Smooth muscle cell (in vitro differentiated cells): ENCODE measurements around the gene RPS6KA4. TPM values are rescaled to one million over a fixed set of nuclear protein-coding genes. Genes with fewer than 3 reads are reported as not detected.

Source experiments
- DNase-seq: peaks from one replicate; lab custom pipeline; 2025; ENCODE audit not compliant: unreplicated experiment; lab: John Stamatoyannopoulos, UW
- H2AFZ ChIP-seq: fragments of 200-600 bp; sonication (generic); 2 replicates; pipeline ENCODE4 v1.6.0; 2016; ENCODE audit warnings: antibody characterized with exemption, low read depth, mild to moderate bottlenecking
- H3F3A ChIP-seq: fragments of 200-600 bp; sonication (generic); 2 replicates; pipeline ENCODE4 v1.6.0; 2017; ENCODE audit warnings: antibody characterized with exemption, low read depth
- H3K27ac ChIP-seq: fragments of 200-600 bp; sonication (generic); 2 replicates; pipeline ENCODE4 v1.5.1; 2016; ENCODE audit warnings: low read depth, mild to moderate bottlenecking
- H3K27me3 ChIP-seq: fragments of 200-600 bp; sonication (generic); 2 replicates; pipeline ENCODE4 v1.6.1; 2016; ENCODE audit warnings: low read depth, mild to moderate bottlenecking
- H3K36me3 ChIP-seq: fragments of 200-600 bp; sonication (generic); 2 replicates; pipeline ENCODE4 v1.5.1; 2016; ENCODE audit warnings: low read depth
- H3K4me1 ChIP-seq: fragments of 200-600 bp; sonication (generic); 2 replicates; pipeline ENCODE4 v1.5.1; 2016; ENCODE audit warnings: low read depth
- H3K4me2 ChIP-seq: fragments of 200-600 bp; sonication (generic); 2 replicates; pipeline ENCODE4 v1.6.0; 2016; ENCODE audit warnings: mild to moderate bottlenecking
- H3K4me3 ChIP-seq: fragments of 200-600 bp; sonication (generic); 2 replicates; pipeline ENCODE4 v1.5.1; 2016; ENCODE audit warnings: mild to moderate bottlenecking
- H3K79me2 ChIP-seq: fragments of 200-600 bp; sonication (generic); 2 replicates; pipeline ENCODE4 v1.6.0; 2016; ENCODE audit warnings: low read depth, mild to moderate bottlenecking
- H3K9ac ChIP-seq: fragments of 200-600 bp; sonication (generic); 2 replicates; pipeline ENCODE4 v1.6.0; 2016; ENCODE audit warnings: low read depth
- H3K9me3 ChIP-seq: fragments of 200-600 bp; sonication (generic); replicated peaks from 2 replicates; pipeline ENCODE4 v1.5.1; 2016; ENCODE audit warnings: low read depth
- H4K20me1 ChIP-seq: fragments of 200-600 bp; sonication (generic); 2 replicates; pipeline ENCODE4 v1.6.0; 2016; ENCODE audit warnings: low read depth
- WGBS: methylation state at CpG from one replicate; pipeline ENCODE4 v1.1.7; 2016; ENCODE audit warnings: low lambda C conversion rate; 5-methylcytosine and 5-hydroxymethylcytosine counted together
- polyA plus RNA-seq: library from polyadenylated mRNA; unstranded; fragments of >200 nt; fragmentation: Nextera tagmentation; extraction: Ambion mirVana; gene quantifications from 2 replicates; pipeline ENCODE4 v1.2.1, GENCODE V29; 2016
- total RNA-seq: library from RNA; depleted of rRNA; stranded (reverse); fragments of >200 nt; gene quantifications from 2 replicates; pipeline ENCODE4 v1.2.3, GENCODE V29; 2014
- TF ChIP-seq, protein P1 (sequence below): fragments of 200-600 bp; sonication (generic); IDR thresholded peaks from 2 replicates; pipeline ENCODE4 v1.5.1; 2017; ENCODE audit warnings: borderline replicate concordance, mild to moderate bottlenecking, antibody characterized with exemption; ENCODE audit not compliant: insufficient read depth, poor library complexity, severe bottlenecking

Gene RPS6KA4
- total and polyA plus RNA-seq, 2 experiments from 2014 or later = 21.8 to 40.0 TPM

- no peak overlapping the region for H2AFZ ChIP-seq
- no peak for DNase-seq
- H3K27me3 ChIP-seq = no peaks in the 10 kb centered on the region
- H3K27ac ChIP-seq = no peak overlapping the region
- no peak overlapping the region for H3K4me3 ChIP-seq
- H4K20me1 ChIP-seq = no peaks in the 10 kb centered on the region
- TF ChIP-seq, protein P1, sequence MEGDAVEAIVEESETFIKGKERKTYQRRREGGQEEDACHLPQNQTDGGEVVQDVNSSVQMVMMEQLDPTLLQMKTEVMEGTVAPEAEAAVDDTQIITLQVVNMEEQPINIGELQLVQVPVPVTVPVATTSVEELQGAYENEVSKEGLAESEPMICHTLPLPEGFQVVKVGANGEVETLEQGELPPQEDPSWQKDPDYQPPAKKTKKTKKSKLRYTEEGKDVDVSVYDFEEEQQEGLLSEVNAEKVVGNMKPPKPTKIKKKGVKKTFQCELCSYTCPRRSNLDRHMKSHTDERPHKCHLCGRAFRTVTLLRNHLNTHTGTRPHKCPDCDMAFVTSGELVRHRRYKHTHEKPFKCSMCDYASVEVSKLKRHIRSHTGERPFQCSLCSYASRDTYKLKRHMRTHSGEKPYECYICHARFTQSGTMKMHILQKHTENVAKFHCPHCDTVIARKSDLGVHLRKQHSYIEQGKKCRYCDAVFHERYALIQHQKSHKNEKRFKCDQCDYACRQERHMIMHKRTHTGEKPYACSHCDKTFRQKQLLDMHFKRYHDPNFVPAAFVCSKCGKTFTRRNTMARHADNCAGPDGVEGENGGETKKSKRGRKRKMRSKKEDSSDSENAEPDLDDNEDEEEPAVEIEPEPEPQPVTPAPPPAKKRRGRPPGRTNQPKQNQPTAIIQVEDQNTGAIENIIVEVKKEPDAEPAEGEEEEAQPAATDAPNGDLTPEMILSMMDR = no peak
- H3K4me2 ChIP-seq = no peak overlapping the region
- peaks cover 7% of the 10 kb centered on the region for H3K4me1 ChIP-seq
- WGBS = 97% methylated on average over 28 of the region's 28 CpGs
- H3K9ac ChIP-seq = no peak overlapping the region
- no peaks in the 10 kb centered on the region for H3K36me3 ChIP-seq
- no peaks in the 10 kb centered on the region for H3F3A ChIP-seq
- no peaks in the 10 kb centered on the region for H3K9me3 ChIP-seq
- no peaks in the 10 kb centered on the region for H3K79me2 ChIP-seq
Observed at GRCh38 chr11:64344787-64345186, 14.2 kb upstream of the RPS6KA4 start.

DNA sequence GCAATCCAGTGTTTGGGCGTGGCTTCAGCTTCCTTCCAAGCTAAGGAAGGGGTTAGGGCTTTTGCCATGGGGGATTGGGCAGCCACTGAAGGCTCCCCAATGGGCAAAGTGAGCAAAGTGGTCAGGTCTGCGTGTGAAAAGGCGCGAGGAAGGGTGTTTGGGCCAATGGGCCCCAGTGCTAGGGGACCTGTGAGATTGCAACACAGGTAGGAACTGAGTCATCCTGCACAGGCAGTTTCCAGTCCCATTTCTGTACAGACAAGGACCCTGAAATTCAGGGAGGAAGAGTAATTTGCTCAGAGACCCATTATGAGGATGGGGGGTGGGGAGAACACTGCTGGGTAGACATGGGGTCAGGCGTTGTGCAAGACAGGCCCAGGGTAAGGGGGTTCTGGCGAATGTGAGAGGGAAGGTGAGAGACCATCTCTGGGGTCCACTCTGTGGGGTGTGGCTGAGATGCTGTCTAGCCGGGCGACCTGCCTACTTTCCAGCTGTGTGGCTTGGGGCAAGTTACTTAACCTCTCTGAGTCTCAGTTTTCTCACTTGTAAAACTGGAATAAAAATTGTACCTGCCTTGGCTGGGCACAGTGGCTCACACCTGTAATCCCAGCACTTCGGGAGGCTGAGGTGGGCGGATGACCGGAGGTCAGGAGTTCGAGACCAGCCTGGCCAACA lies 11.6 kb upstream of the RPS6KA4 start:
- Histone ChIP-seq H3F3A (no peaks in the 10 kb centered on the region), H3K4me2 (no peak overlapping the region), H3K27ac (no peak overlapping the region), H3K27me3 (no peaks in the 10 kb centered on the region), H3K79me2 (no peaks in the 10 kb centered on the region), H3K4me1 (peaks cover under 1% of the 10 kb centered on the region), H2AFZ (no peak overlapping the region), H4K20me1 (no peaks in the 10 kb centered on the region), H3K4me3 (no peak overlapping the region), H3K36me3 (no peaks in the 10 kb centered on the region), H3K9ac (no peak overlapping the region), H3K9me3 (no peaks in the 10 kb centered on the region)
- TF ChIP-seq, protein P1 = no peak
- no peak for DNase-seq
- WGBS = 91% methylated on average over 12 of the region's 12 CpGs

- WGBS = 78% methylated on average over 10 of the region's 14 CpGs
- no peak for DNase-seq
- H3K27ac ChIP-seq = no peak overlapping the region
Observed at GRCh38 chr11:64348383-64349024, 10.5 kb upstream of the RPS6KA4 start.

More at GRCh38 chr11:64348383-64349024, 10.5 kb upstream of the RPS6KA4 start:
- Histone ChIP-seq H3K9ac (no peak overlapping the region), H3K36me3 (no peaks in the 10 kb centered on the region), H3K4me1 (no peaks in the 10 kb centered on the region), H3K79me2 (no peaks in the 10 kb centered on the region), H3K9me3 (no peaks in the 10 kb centered on the region), H3F3A (no peaks in the 10 kb centered on the region), H3K4me2 (no peak overlapping the region), H3K4me3 (no peak overlapping the region), H3K27me3 (no peaks in the 10 kb centered on the region), H4K20me1 (no peaks in the 10 kb centered on the region), H2AFZ (no peak overlapping the region)
- TF ChIP-seq, protein P1 = no peak
